ENCODE data around the gene BOD1.

- TF ChIP-seq CTCF (IDR thresholded peaks at IDR 0.05 in 2 of 3, conservative IDR thresholded peaks at IDR 0.05 in 1 of 3; ENCODE audit: control insufficient read depth in 2 of 3, extremely low read depth in 1 of 3, insufficient read depth in 1 of 3, low read depth in 3 of 3, low read length in 3 of 3) (no peak), MXI1 (IDR thresholded peaks at IDR 0.05; ENCODE audit: low read depth, low read length) (no peak), CHD1 (IDR thresholded peaks at IDR 0.05; ENCODE audit: low read depth, low read length) (no peak), MAX (IDR thresholded peaks at IDR 0.05; ENCODE audit: low read depth, low read length) (no peak), POU2F2 (IDR thresholded peaks at IDR 0.05; ENCODE audit: borderline replicate concordance, low read depth, low read length) (no peak), GABPA (IDR thresholded peaks at IDR 0.05; ENCODE audit: low read depth) (no peak), ATF3 (IDR thresholded peaks at IDR 0.05; ENCODE audit: borderline replicate concordance, extremely low read depth, low read depth, low read length) (no peak), POLR2A (IDR thresholded peaks at IDR 0.05; ENCODE audit: low read depth, low read length) (no peak), HDGF (IDR thresholded peaks at IDR 0.05) (no peak), YBX1 (IDR thresholded peaks at IDR 0.05) (no peak)
Observed at GRCh38 chr5:173623789-173624188, 7.3 kb upstream of the BOD1 start.

All from GM12878 (cell line).